DOHH2 (cell line): Measurements from ENCODE around the gene IFT122.

Experiments
- H3F3A ChIP-seq: fragments of 200-600 bp; sonication (generic), shearing (Covaris generic); 2 replicates; pipeline ENCODE4 v1.6.0; 2016; ENCODE audit warnings: antibody characterized with exemption, mild to moderate bottlenecking; ENCODE audit not compliant: control insufficient read depth, insufficient read depth
- H3K27ac ChIP-seq: fragments of 200-600 bp; sonication (generic); 2 replicates; pipeline ENCODE4 v1.5.1; 2014; ENCODE audit warnings: low read depth, mild to moderate bottlenecking, low read length, moderate library complexity
- H3K27me3 ChIP-seq: fragments of 200-600 bp; sonication (generic); 2 replicates; pipeline ENCODE4 v1.6.1; 2014; ENCODE audit warnings: mild to moderate bottlenecking, low read length, mixed read lengths; ENCODE audit not compliant: control insufficient read depth
- H3K36me3 ChIP-seq: fragments of 200-600 bp; sonication (generic); 2 replicates; pipeline ENCODE4 v1.6.1; 2014; ENCODE audit warnings: mild to moderate bottlenecking, low read length, moderate library complexity, mixed read lengths; ENCODE audit not compliant: control insufficient read depth
- H3K4me1 ChIP-seq: fragments of 200-600 bp; sonication (generic); 2 replicates; pipeline ENCODE4 v1.6.1; 2014; ENCODE audit warnings: mild to moderate bottlenecking, low read length, mixed read lengths; ENCODE audit not compliant: control insufficient read depth
- H3K4me2 ChIP-seq: fragments of 200-600 bp; sonication (generic); 2 replicates; pipeline ENCODE4 v1.6.0; 2014; ENCODE audit warnings: mild to moderate bottlenecking, low read length, moderate library complexity
- H3K4me3 ChIP-seq: fragments of 200-600 bp; sonication (generic); 2 replicates; pipeline ENCODE4 v1.5.1; 2014; ENCODE audit warnings: mild to moderate bottlenecking, low read length, mixed read lengths
- H3K79me2 ChIP-seq: fragments of 200-600 bp; sonication (generic); 2 replicates; pipeline ENCODE4 v1.6.1; 2014; ENCODE audit warnings: mild to moderate bottlenecking, low read length, mixed read lengths; ENCODE audit not compliant: control insufficient read depth
- H3K9me2 ChIP-seq: fragments of 200-600 bp; sonication (generic); replicated peaks from 2 replicates; pipeline ENCODE4 v1.6.1; 2014; ENCODE audit warnings: mild to moderate bottlenecking, low read length, mixed read lengths; ENCODE audit not compliant: control insufficient read depth
- H3K9me3 ChIP-seq: fragments of 200-600 bp; sonication (generic); 2 replicates; pipeline ENCODE4 v1.6.1; 2014; ENCODE audit warnings: antibody characterized with exemption, low read length, mixed read lengths; ENCODE audit not compliant: control insufficient read depth, insufficient read depth
- H4K20me1 ChIP-seq: fragments of 200-600 bp; sonication (generic); 2 replicates; pipeline ENCODE4 v1.6.0; 2014; ENCODE audit warnings: low read depth, mild to moderate bottlenecking, antibody characterized with exemption, low read length, moderate library complexity; ENCODE audit not compliant: control insufficient read depth, insufficient read depth
- CTCF ChIP-seq: fragments of 200-600 bp; sonication (generic); IDR thresholded peaks from one replicate; pipeline ENCODE4 v1.5.1; 2014; ENCODE audit warnings: antibody characterized with exemption, mild to moderate bottlenecking, low read depth, low read length; ENCODE audit not compliant: poor library complexity, severe bottlenecking
- EZH2phosphoT487 ChIP-seq: fragments of 200-600 bp; sonication (generic); IDR thresholded peaks from 2 replicates; pipeline ENCODE4 v1.6.1; 2017; ENCODE audit warnings: borderline replicate concordance, mild to moderate bottlenecking, antibody characterized with exemption, low read length, moderate library complexity, mixed read lengths

Gene IFT122

GRCh38 chr3:129519449-129519848 lies 79.4 kb downstream of the IFT122 start:
- H4K20me1 ChIP-seq: no peaks in the 10 kb centered on the region
- no peak overlapping the region for H3K27ac ChIP-seq
- no peaks in the 10 kb centered on the region for H3K9me3 ChIP-seq
- no peak overlapping the region for H3K4me3 ChIP-seq
- H3K4me2 ChIP-seq: no peak overlapping the region
- no peaks in the 10 kb centered on the region for H3F3A ChIP-seq
- no peaks in the 10 kb centered on the region for H3K79me2 ChIP-seq
- H3K4me1 ChIP-seq: no peaks in the 10 kb centered on the region
- no peaks in the 10 kb centered on the region for H3K27me3 ChIP-seq
- H3K36me3 ChIP-seq: no peaks in the 10 kb centered on the region
- no peaks in the 10 kb centered on the region for H3K9me2 ChIP-seq
- no peak for TF ChIP-seq EZH2phosphoT487
- no peak for TF ChIP-seq CTCF

GRCh38 chr3:129519896-129520715 lies 80.1 kb downstream of the IFT122 start:
- Histone ChIP-seq H3K79me2 (no peaks in the 10 kb centered on the region), H3K36me3 (no peaks in the 10 kb centered on the region), H3K4me1 (no peaks in the 10 kb centered on the region), H3K27me3 (no peaks in the 10 kb centered on the region), H3K4me2 (no peak overlapping the region), H3K27ac (no peak overlapping the region), H3K9me2 (no peaks in the 10 kb centered on the region), H4K20me1 (no peaks in the 10 kb centered on the region), H3K4me3 (no peak overlapping the region), H3F3A (no peaks in the 10 kb centered on the region), H3K9me3 (no peaks in the 10 kb centered on the region)
- TF ChIP-seq CTCF (no peak), EZH2phosphoT487 (no peak)

- H3K9me3 ChIP-seq: no peaks in the 10 kb centered on the region
- H3K4me1 ChIP-seq: peaks cover 6% of the 10 kb centered on the region
- H3K4me2 ChIP-seq: no peak overlapping the region
- no peak overlapping the region for H3K4me3 ChIP-seq
- H3K9me2 ChIP-seq: no peaks in the 10 kb centered on the region
- no peaks in the 10 kb centered on the region for H4K20me1 ChIP-seq
- TF ChIP-seq CTCF (no peak), EZH2phosphoT487 (no peak)
- H3K36me3 ChIP-seq: no peaks in the 10 kb centered on the region
- no peaks in the 10 kb centered on the region for H3K27me3 ChIP-seq
- no peaks in the 10 kb centered on the region for H3F3A ChIP-seq
- H3K27ac ChIP-seq: no peak overlapping the region
- no peaks in the 10 kb centered on the region for H3K79me2 ChIP-seq
These were observed 80.9 kb downstream of the IFT122 start for GRCh38 chr3:129520960-129521359.
